ENCODE data around the gene MVK. TPM values are rescaled to one million over a fixed set of nuclear protein-coding genes. Genes with fewer than 3 reads are reported as not detected.
A peak's percentile ranks its signal among the peaks of the same experiment; 100 is the strongest.

Gene MVK
- total and polyA plus RNA-seq, 2 donors: 7.2 to 10.4 TPM

GRCh38 chr12:109590566-109590965, 17.0 kb downstream of the MVK start:
- peaks cover 0 to 6% of the 10 kb centered on the region in 2 donors for H3K36me3 ChIP-seq (ENCODE audit: control insufficient read depth in 2 of 2, insufficient read depth in 2 of 2, low read length in 1 of 2)

GRCh38 chr12:109591041-109591440, 17.4 kb downstream of the MVK start:
- H3K4me1 ChIP-seq (ENCODE audit: control insufficient read depth in 2 of 2, insufficient read depth in 2 of 2, low read length in 2 of 2): peaks cover 0 to 15% of the 10 kb centered on the region in 2 donors
- no peak for DNase-seq (ENCODE audit: low read depth in 6 of 9, low spot score in 9 of 9)
- H3K36me3 ChIP-seq (ENCODE audit: control insufficient read depth in 2 of 2, insufficient read depth in 2 of 2, low read length in 1 of 2): peaks cover 0 to 6% of the 10 kb centered on the region in 2 donors
- no peaks in the 10 kb centered on the region for H3K27me3 ChIP-seq (ENCODE audit: control insufficient read depth in 2 of 2, insufficient read depth in 1 of 2, low read length in 1 of 2)
- no peaks in the 10 kb centered on the region for H3K9me3 ChIP-seq (ENCODE audit: control insufficient read depth in 2 of 2, insufficient read depth in 1 of 2, low read length in 1 of 2)
- no peak overlapping the region for H3K27ac ChIP-seq (ENCODE audit: low read depth in 1 of 2, low read length in 1 of 2)
- 94% methylated on average over 10 of the region's 10 CpGs for whole genome bisulfite sequencing
- H3K4me3 ChIP-seq (ENCODE audit: low read length in 2 of 2): no peak overlapping the region

More at GRCh38 chr12:109590566-109590965, 17.0 kb downstream of the MVK start:
- DNase-seq (ENCODE audit: low read depth in 6 of 9, low spot score in 9 of 9): no peak
- WGBS: 96% methylated on average over 8 of the region's 8 CpGs
- H3K27ac ChIP-seq (ENCODE audit: low read depth in 1 of 2, low read length in 1 of 2): no peak overlapping the region
- peaks cover 0 to 10% of the 10 kb centered on the region in 2 donors for H3K4me1 ChIP-seq (ENCODE audit: control insufficient read depth in 2 of 2, insufficient read depth in 2 of 2, low read length in 2 of 2)
- no peak overlapping the region for H3K4me3 ChIP-seq (ENCODE audit: low read length in 2 of 2)
- no peaks in the 10 kb centered on the region for H3K27me3 ChIP-seq (ENCODE audit: control insufficient read depth in 2 of 2, insufficient read depth in 1 of 2, low read length in 1 of 2)
- H3K9me3 ChIP-seq (ENCODE audit: control insufficient read depth in 2 of 2, insufficient read depth in 1 of 2, low read length in 1 of 2): no peaks in the 10 kb centered on the region

- Histone ChIP-seq H3K4me3 (ENCODE audit: low read length in 2 of 2) (no peak overlapping the region), H3K36me3 (ENCODE audit: control insufficient read depth in 2 of 2, insufficient read depth in 2 of 2, low read length in 1 of 2) (peaks cover 0 to 6% of the 10 kb centered on the region in 2 donors), H3K27ac (ENCODE audit: low read depth in 1 of 2, low read length in 1 of 2) (no peak overlapping the region), H3K27me3 (ENCODE audit: control insufficient read depth in 2 of 2, insufficient read depth in 1 of 2, low read length in 1 of 2) (no peaks in the 10 kb centered on the region), H3K4me1 (ENCODE audit: control insufficient read depth in 2 of 2, insufficient read depth in 2 of 2, low read length in 2 of 2) (peaks cover 0 to 15% of the 10 kb centered on the region in 2 donors), H3K9me3 (ENCODE audit: control insufficient read depth in 2 of 2, insufficient read depth in 1 of 2, low read length in 1 of 2) (no peaks in the 10 kb centered on the region)
- no peak for DNase-seq (ENCODE audit: low read depth in 6 of 9, low spot score in 9 of 9)
- 98% methylated on average over 19 of the region's 19 CpGs for WGBS
Measured at GRCh38 chr12:109592195-109592904, 18.8 kb downstream of the MVK start.

GRCh38 chr12:109592905-109593272, 19.3 kb downstream of the MVK start:
- Histone ChIP-seq H3K4me3 (ENCODE audit: low read length in 2 of 2) (no peak overlapping the region), H3K27me3 (ENCODE audit: control insufficient read depth in 2 of 2, insufficient read depth in 1 of 2, low read length in 1 of 2) (no peaks in the 10 kb centered on the region), H3K36me3 (ENCODE audit: control insufficient read depth in 2 of 2, insufficient read depth in 2 of 2, low read length in 1 of 2) (peaks cover 0 to 5% of the 10 kb centered on the region in 2 donors), H3K27ac (ENCODE audit: low read depth in 1 of 2, low read length in 1 of 2) (no peak overlapping the region), H3K9me3 (ENCODE audit: control insufficient read depth in 2 of 2, insufficient read depth in 1 of 2, low read length in 1 of 2) (no peaks in the 10 kb centered on the region), H3K4me1 (ENCODE audit: control insufficient read depth in 2 of 2, insufficient read depth in 2 of 2, low read length in 2 of 2) (peaks cover 0 to 16% of the 10 kb centered on the region in 2 donors)
- DNase-seq (ENCODE audit: low read depth in 6 of 9, low spot score in 9 of 9): no peak
- 91% methylated on average over 9 of the region's 9 CpGs for WGBS

- DNase-seq (ENCODE audit: low read depth in 6 of 9, low spot score in 9 of 9): no peak
Measured at GRCh38 chr12:109594556-109595317, 21.1 kb downstream of the MVK start.

GRCh38 chr12:109595321-109595902, 21.8 kb downstream of the MVK start:
- 5% methylated on average over 10 of the region's 10 CpGs for WGBS
- H3K9me3 ChIP-seq (ENCODE audit: control insufficient read depth in 2 of 2, insufficient read depth in 1 of 2, low read length in 1 of 2): no peaks in the 10 kb centered on the region
- no peak overlapping the region for H3K4me3 ChIP-seq (ENCODE audit: low read length in 2 of 2)
- H3K36me3 ChIP-seq (ENCODE audit: control insufficient read depth in 2 of 2, insufficient read depth in 2 of 2, low read length in 1 of 2): no peaks in the 10 kb centered on the region
- peak in 4 of 9 donors; percentile 16 to 54 (median 34) for DNase-seq (ENCODE audit: low read depth in 6 of 9, low spot score in 9 of 9)
- peaks cover 0 to 18% of the 10 kb centered on the region in 2 donors for H3K4me1 ChIP-seq (ENCODE audit: control insufficient read depth in 2 of 2, insufficient read depth in 2 of 2, low read length in 2 of 2)
- H3K27me3 ChIP-seq (ENCODE audit: control insufficient read depth in 2 of 2, insufficient read depth in 1 of 2, low read length in 1 of 2): no peaks in the 10 kb centered on the region
- no peak overlapping the region for H3K27ac ChIP-seq (ENCODE audit: low read depth in 1 of 2, low read length in 1 of 2)

More at GRCh38 chr12:109594556-109595317, 21.1 kb downstream of the MVK start:
- Histone ChIP-seq H3K4me1 (ENCODE audit: control insufficient read depth in 2 of 2, insufficient read depth in 2 of 2, low read length in 2 of 2) (peaks cover 0 to 18% of the 10 kb centered on the region in 2 donors), H3K4me3 (ENCODE audit: low read length in 2 of 2) (no peak overlapping the region), H3K27ac (ENCODE audit: low read depth in 1 of 2, low read length in 1 of 2) (no peak overlapping the region), H3K36me3 (ENCODE audit: control insufficient read depth in 2 of 2, insufficient read depth in 2 of 2, low read length in 1 of 2) (no peaks in the 10 kb centered on the region), H3K27me3 (ENCODE audit: control insufficient read depth in 2 of 2, insufficient read depth in 1 of 2, low read length in 1 of 2) (no peaks in the 10 kb centered on the region), H3K9me3 (ENCODE audit: control insufficient read depth in 2 of 2, insufficient read depth in 1 of 2, low read length in 1 of 2) (no peaks in the 10 kb centered on the region)
- 94% methylated on average over 15 of the region's 15 CpGs for WGBS

- 96% methylated on average over 24 of the region's 24 CpGs for WGBS
- DNase-seq (ENCODE audit: low read depth in 6 of 9, low spot score in 9 of 9): no peak
- peaks cover 0 to 18% of the 10 kb centered on the region in 2 donors for H3K4me1 ChIP-seq (ENCODE audit: control insufficient read depth in 2 of 2, insufficient read depth in 2 of 2, low read length in 2 of 2)
- no peak overlapping the region for H3K4me3 ChIP-seq (ENCODE audit: low read length in 2 of 2)
- H3K36me3 ChIP-seq (ENCODE audit: control insufficient read depth in 2 of 2, insufficient read depth in 2 of 2, low read length in 1 of 2): no peaks in the 10 kb centered on the region
- no peaks in the 10 kb centered on the region for H3K9me3 ChIP-seq (ENCODE audit: control insufficient read depth in 2 of 2, insufficient read depth in 1 of 2, low read length in 1 of 2)
- H3K27me3 ChIP-seq (ENCODE audit: control insufficient read depth in 2 of 2, insufficient read depth in 1 of 2, low read length in 1 of 2): no peaks in the 10 kb centered on the region
- H3K27ac ChIP-seq (ENCODE audit: low read depth in 1 of 2, low read length in 1 of 2): no peak overlapping the region
Measured at GRCh38 chr12:109596418-109597244, 23.0 kb downstream of the MVK start.

- H3K9me3 ChIP-seq (ENCODE audit: control insufficient read depth in 2 of 2, insufficient read depth in 1 of 2, low read length in 1 of 2): no peaks in the 10 kb centered on the region
- no peak overlapping the region for H3K27ac ChIP-seq (ENCODE audit: low read depth in 1 of 2, low read length in 1 of 2)
- H3K4me3 ChIP-seq (ENCODE audit: low read length in 2 of 2): no peak overlapping the region
- H3K27me3 ChIP-seq (ENCODE audit: control insufficient read depth in 2 of 2, insufficient read depth in 1 of 2, low read length in 1 of 2): no peaks in the 10 kb centered on the region
- no peaks in the 10 kb centered on the region for H3K36me3 ChIP-seq (ENCODE audit: control insufficient read depth in 2 of 2, insufficient read depth in 2 of 2, low read length in 1 of 2)
- WGBS: 54% methylated on average over 11 of the region's 11 CpGs
- H3K4me1 ChIP-seq (ENCODE audit: control insufficient read depth in 2 of 2, insufficient read depth in 2 of 2, low read length in 2 of 2): peaks cover 0 to 18% of the 10 kb centered on the region in 2 donors
- DNase-seq (ENCODE audit: low read depth in 6 of 9, low spot score in 9 of 9): no peak
Measured at GRCh38 chr12:109597414-109597794, 23.8 kb downstream of the MVK start.

All from thymus (tissue), 11 donors.